HepG2 (cell line): ENCODE results near the gene NRSN2. TPM values are rescaled to one million over a fixed set of nuclear protein-coding genes. Genes with fewer than 3 reads are reported as not detected.

ENCODE experiments used
- DPF2 ChIP-seq: sonication (generic); formaldehyde crosslinking; IDR thresholded peaks from 2 replicates; pipeline ENCODE4 v1.4.0; 2020; ENCODE audit warnings: mild to moderate bottlenecking, low read depth, missing genetic modification reagents, borderline replicate concordance
- MXD3 ChIP-seq: IDR thresholded peaks from 2 replicates; pipeline ENCODE4 v1.6.1; 2016; ENCODE audit warnings: mild to moderate bottlenecking, missing biosample characterization, missing genetic modification reagents
- NR1H2 ChIP-seq: sonication (generic); formaldehyde crosslinking; IDR thresholded peaks from 2 replicates; pipeline ENCODE4 v1.8.1; 2022; ENCODE audit warnings: low read depth, missing genetic modification reagents, borderline replicate concordance
- PAWR ChIP-seq: sonication (generic); formaldehyde crosslinking; IDR thresholded peaks from 2 replicates; pipeline ENCODE4 v1.4.0; 2020; ENCODE audit warnings: missing genetic modification reagents, mild to moderate bottlenecking, borderline replicate concordance
- RCOR2 ChIP-seq: IDR thresholded peaks from 2 replicates; pipeline ENCODE4 v1.6.1; 2016; ENCODE audit warnings: missing biosample characterization, missing genetic modification reagents
- REPIN1 ChIP-seq: sonication (generic); formaldehyde crosslinking; IDR thresholded peaks from 2 replicates; pipeline ENCODE4 v1.8.0; 2022; ENCODE audit warnings: missing genetic modification reagents, low read depth, mild to moderate bottlenecking, borderline replicate concordance
- SAFB2 ChIP-seq: sonication (generic); formaldehyde crosslinking; IDR thresholded peaks from 2 replicates; pipeline ENCODE4 v1.5.1; 2020; ENCODE audit warnings: missing genetic modification reagents, low read depth, mild to moderate bottlenecking, borderline replicate concordance
- SNAPC4 ChIP-seq: sonication (generic); formaldehyde crosslinking; IDR thresholded peaks from 2 replicates; pipeline ENCODE4 v1.4.0; 2020; ENCODE audit warnings: mild to moderate bottlenecking, missing genetic modification reagents
- TAF15 ChIP-seq: fragments of 200-400 bp; formaldehyde crosslinking; IDR thresholded peaks from one replicate; pipeline ENCODE4 v1.6.1; 2018; ENCODE audit warnings: mild to moderate bottlenecking, low read depth, low read length; ENCODE audit not compliant: poor library complexity, severe bottlenecking
- TBP ChIP-seq: sonication (generic); formaldehyde crosslinking; IDR thresholded peaks from 2 replicates; pipeline ENCODE4 v1.5.0; 2020; ENCODE audit warnings: missing genetic modification reagents
- ZNF446 ChIP-seq: sonication (generic); formaldehyde crosslinking; IDR thresholded peaks from 2 replicates; pipeline ENCODE4 v1.5.0; 2020; ENCODE audit warnings: mild to moderate bottlenecking, missing genetic modification reagents
- ZNF556 ChIP-seq: sonication (generic); formaldehyde crosslinking; IDR thresholded peaks from 2 replicates; pipeline ENCODE4 v1.4.0; 2020; ENCODE audit warnings: mild to moderate bottlenecking, missing genetic modification reagents, borderline replicate concordance
- polyA plus RNA-seq, 8 experiments: library from polyadenylated mRNA; depleted of rRNA in 3 of 8; stranded (reverse) in 7 of 8; unstranded in 1 of 8; fragments of >200 nt; fragmentation: Illumina TruSeq in 4 of 8; extraction: Trizol in 4 of 8; gene quantifications; 2 replicates each; pipeline versions ENCODE4 v1.2.1 to v1.2.3, GENCODE V29; 2011 to 2016; ENCODE audit warnings: low read depth in 4 of 8, missing spikeins in 1 of 8, mixed read lengths in 1 of 8; ENCODE audit not compliant: insufficient read depth in 1 of 8
- total RNA-seq, 5 experiments: library from RNA; depleted of rRNA; stranded (reverse); fragments of >200 nt; fragmentation: Illumina TruSeq; extraction: Trizol; gene quantifications; 2 replicates each; pipeline ENCODE4 v1.2.3, GENCODE V29; 2016; ENCODE audit warnings: low read depth in 1 of 5
- TF ChIP-seq, protein P1 (sequence below): sonication (generic); formaldehyde crosslinking; IDR thresholded peaks from 2 replicates; pipeline ENCODE4 v1.8.1; 2023; ENCODE audit warnings: missing genetic modification reagents, mild to moderate bottlenecking, borderline replicate concordance
- TF ChIP-seq, protein P2 (sequence below): sonication (generic); formaldehyde crosslinking; conservative IDR thresholded peaks from 2 replicates; pipeline ENCODE4 v1.4.0; 2020; ENCODE audit warnings: missing genetic modification reagents
- TF ChIP-seq, protein P3 (sequence below): sonication (generic); formaldehyde crosslinking; IDR thresholded peaks from 2 replicates; pipeline ENCODE4 v1.5.1; 2020; ENCODE audit warnings: mild to moderate bottlenecking, missing genetic modification reagents
- TF ChIP-seq, protein P4 (sequence below): sonication (generic); formaldehyde crosslinking; IDR thresholded peaks from 2 replicates; pipeline ENCODE4 v1.4.0; 2020; ENCODE audit warnings: missing genetic modification reagents, mild to moderate bottlenecking, borderline replicate concordance

NRSN2 gene
- total and polyA plus RNA-seq, 2 of the 13 experiments (the other 11 are each of a cell fraction or from before 2014, with no cell fraction given): 32.3 to 49.4 TPM

GRCh38 chr20:325045-325888, 21.6 kb upstream of the NRSN2 start, which contains the start of gene SOX12 (continued):
- TF ChIP-seq MXD3 (CRISPR knock-in tag): no peak
- TF ChIP-seq TAF15: peak; percentile 35
- TF ChIP-seq ZNF446: peak; percentile 83; the same call in 1 of the 2 replicates
- TF ChIP-seq, protein P1, sequence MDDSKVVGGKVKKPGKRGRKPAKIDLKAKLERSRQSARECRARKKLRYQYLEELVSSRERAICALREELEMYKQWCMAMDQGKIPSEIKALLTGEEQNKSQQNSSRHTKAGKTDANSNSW (CRISPR knock-in tag): no peak; the same call in 1 of the 2 replicates
- no peak for TF ChIP-seq TBP (CRISPR knock-in tag)
- TF ChIP-seq, protein P2, sequence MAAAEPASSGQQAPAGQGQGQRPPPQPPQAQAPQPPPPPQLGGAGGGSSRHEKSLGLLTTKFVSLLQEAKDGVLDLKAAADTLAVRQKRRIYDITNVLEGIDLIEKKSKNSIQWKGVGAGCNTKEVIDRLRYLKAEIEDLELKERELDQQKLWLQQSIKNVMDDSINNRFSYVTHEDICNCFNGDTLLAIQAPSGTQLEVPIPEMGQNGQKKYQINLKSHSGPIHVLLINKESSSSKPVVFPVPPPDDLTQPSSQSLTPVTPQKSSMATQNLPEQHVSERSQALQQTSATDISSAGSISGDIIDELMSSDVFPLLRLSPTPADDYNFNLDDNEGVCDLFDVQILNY (CRISPR knock-in tag): peak; percentile 13; the same call in 1 of the 2 replicates
- TF ChIP-seq, protein P3, sequence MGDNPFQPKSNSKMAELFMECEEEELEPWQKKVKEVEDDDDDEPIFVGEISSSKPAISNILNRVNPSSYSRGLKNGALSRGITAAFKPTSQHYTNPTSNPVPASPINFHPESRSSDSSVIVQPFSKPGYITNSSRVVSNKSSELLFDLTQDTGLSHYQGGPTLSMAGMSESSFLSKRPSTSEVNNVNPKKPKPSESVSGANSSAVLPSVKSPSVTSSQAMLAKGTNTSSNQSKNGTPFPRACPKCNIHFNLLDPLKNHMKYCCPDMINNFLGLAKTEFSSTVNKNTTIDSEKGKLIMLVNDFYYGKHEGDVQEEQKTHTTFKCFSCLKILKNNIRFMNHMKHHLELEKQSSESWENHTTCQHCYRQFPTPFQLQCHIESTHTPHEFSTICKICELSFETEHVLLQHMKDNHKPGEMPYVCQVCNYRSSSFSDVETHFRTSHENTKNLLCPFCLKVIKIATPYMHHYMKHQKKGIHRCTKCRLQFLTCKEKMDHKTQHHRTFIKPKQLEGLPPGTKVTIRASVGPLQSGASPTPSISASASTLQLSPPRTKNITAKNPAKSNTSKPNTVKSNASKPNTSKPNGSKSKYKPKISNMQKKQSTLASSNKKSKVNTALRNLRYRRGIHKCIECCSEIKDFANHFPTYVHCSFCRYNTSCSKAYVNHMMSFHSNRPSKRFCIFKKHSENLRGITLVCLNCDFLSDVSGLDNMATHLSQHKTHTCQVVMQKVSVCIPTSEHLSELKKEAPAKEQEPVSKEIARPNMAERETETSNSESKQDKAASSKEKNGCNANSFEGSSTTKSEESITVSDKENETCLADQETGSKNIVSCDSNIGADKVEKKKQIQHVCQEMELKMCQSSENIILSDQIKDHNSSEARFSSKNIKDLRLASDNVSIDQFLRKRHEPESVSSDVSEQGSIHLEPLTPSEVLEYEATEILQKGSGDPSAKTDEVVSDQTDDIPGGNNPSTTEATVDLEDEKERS (CRISPR knock-in tag): no peak
- TF ChIP-seq PAWR (CRISPR knock-in tag): no peak
- TF ChIP-seq RCOR2: no peak
- peak; percentile 71; the same call in 1 of the 2 replicates for TF ChIP-seq SNAPC4 (CRISPR knock-in tag)
- peak; percentile 74 for TF ChIP-seq REPIN1
- no peak for TF ChIP-seq DPF2
- TF ChIP-seq, protein P4, sequence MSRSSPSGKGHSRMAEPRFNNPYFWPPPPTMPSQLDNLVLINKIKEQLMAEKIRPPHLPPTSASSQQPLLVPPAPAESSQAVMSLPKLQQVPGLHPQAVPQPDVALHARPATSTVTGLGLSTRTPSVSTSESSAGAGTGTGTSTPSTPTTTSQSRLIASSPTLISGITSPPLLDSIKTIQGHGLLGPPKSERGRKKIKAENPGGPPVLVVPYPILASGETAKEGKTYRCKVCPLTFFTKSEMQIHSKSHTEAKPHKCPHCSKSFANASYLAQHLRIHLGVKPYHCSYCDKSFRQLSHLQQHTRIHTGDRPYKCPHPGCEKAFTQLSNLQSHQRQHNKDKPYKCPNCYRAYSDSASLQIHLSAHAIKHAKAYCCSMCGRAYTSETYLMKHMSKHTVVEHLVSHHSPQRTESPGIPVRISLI: no peak; the same call in 1 of the 2 replicates
- no peak for TF ChIP-seq NR1H2
- TF ChIP-seq ZNF556 (CRISPR knock-in tag): no peak
- peak; percentile 77; the same call in 1 of the 2 replicates for TF ChIP-seq SAFB2
